Measurements from ENCODE around the gene SAP30.

DNA sequence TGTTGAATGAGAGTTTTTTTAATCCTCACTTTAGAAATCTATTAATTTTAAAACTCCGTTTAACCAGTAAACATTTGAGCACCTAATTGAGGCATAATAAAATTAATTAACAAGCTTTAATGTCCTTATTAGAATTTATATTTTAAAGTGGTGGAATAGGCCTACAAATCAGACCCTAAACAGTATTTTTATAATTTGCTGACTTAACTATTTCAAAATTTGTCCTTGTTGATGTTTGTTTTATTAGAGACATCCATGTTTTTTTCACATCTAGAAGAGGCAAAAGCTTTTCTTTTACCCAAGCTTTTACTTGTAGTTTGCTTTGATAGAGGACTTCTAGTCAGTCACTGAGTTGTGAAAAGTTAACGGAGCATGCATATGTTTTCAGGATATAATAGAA, 3.8 kb downstream of the SAP30 start:
- TF ChIP-seq CTCF (IDR thresholded peaks at IDR 0.05 in 2 of 3, conservative IDR thresholded peaks at IDR 0.05 in 1 of 3; ENCODE audit: borderline replicate concordance in 1 of 3, insufficient read depth in 1 of 3, low read depth in 2 of 3, low read length in 2 of 3), result no peak
- TF ChIP-seq EGR1 (IDR thresholded peaks at IDR 0.05; ENCODE audit: low read depth), result no peak
- TF ChIP-seq, protein P1, sequence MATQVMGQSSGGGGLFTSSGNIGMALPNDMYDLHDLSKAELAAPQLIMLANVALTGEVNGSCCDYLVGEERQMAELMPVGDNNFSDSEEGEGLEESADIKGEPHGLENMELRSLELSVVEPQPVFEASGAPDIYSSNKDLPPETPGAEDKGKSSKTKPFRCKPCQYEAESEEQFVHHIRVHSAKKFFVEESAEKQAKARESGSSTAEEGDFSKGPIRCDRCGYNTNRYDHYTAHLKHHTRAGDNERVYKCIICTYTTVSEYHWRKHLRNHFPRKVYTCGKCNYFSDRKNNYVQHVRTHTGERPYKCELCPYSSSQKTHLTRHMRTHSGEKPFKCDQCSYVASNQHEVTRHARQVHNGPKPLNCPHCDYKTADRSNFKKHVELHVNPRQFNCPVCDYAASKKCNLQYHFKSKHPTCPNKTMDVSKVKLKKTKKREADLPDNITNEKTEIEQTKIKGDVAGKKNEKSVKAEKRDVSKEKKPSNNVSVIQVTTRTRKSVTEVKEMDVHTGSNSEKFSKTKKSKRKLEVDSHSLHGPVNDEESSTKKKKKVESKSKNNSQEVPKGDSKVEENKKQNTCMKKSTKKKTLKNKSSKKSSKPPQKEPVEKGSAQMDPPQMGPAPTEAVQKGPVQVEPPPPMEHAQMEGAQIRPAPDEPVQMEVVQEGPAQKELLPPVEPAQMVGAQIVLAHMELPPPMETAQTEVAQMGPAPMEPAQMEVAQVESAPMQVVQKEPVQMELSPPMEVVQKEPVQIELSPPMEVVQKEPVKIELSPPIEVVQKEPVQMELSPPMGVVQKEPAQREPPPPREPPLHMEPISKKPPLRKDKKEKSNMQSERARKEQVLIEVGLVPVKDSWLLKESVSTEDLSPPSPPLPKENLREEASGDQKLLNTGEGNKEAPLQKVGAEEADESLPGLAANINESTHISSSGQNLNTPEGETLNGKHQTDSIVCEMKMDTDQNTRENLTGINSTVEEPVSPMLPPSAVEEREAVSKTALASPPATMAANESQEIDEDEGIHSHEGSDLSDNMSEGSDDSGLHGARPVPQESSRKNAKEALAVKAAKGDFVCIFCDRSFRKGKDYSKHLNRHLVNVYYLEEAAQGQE (IDR thresholded peaks at IDR 0.05; ENCODE audit: low read depth), result no peak
- TF ChIP-seq RAD21 (IDR thresholded peaks at IDR 0.05; ENCODE audit: low read depth), result no peak
- TF ChIP-seq MAX (IDR thresholded peaks at IDR 0.05), result no peak
- TF ChIP-seq SIN3A (IDR thresholded peaks at IDR 0.05; ENCODE audit: low read depth), result no peak

Measured in HCT116 (cell line).